Activated CD4-positive, CD25-positive, alpha-beta regulatory T cell treated with anti-CD3 and anti-CD28 coated beads, Interleukin-2, amount 50 U/mL, for 72 hours (primary cell): Measurements from ENCODE around the gene ECEL1.
A peak's percentile ranks its signal among the peaks of the same experiment; 100 is the strongest.

ENCODE experiments used
- DNase-seq: peaks from one replicate; pipeline ENCODE4 v3.0.0; 2021

ECEL1 gene

DNA sequence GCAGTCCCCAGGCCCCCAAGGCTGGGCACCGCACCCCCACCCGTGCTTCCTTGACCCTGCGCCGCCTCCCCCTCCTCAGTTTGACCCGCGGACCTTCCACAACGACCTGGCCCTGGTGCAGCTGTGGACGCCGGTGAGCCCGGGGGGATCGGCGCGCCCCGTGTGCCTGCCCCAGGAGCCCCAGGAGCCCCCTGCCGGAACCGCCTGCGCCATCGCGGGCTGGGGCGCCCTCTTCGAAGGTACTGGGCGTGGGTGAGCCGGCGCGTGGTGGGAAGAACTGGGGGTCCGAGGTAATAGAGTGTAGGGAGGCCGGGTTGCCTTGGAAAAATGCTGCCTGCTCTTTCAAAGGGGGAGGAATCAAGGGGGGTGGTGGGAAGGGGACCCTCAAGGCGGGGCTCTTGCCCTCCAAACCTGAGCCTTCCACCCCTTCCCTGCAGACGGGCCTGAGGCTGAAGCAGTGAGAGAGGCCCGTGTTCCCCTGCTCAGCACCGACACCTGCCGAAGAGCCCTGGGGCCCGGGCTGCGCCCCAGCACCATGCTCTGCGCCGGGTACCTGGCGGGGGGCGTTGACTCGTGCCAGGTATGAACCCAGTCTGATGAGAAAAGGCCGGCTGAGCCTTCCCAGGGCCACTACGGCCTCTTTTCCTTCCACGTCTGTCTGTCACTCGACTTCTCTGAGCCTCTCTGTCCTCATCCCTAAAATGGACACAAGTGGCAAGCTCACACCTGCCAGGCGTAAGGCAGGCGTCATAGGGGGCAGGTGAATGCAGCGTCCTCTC lies 35.2 kb upstream of the ECEL1 start:
- DNase-seq, result no peak

DNA sequence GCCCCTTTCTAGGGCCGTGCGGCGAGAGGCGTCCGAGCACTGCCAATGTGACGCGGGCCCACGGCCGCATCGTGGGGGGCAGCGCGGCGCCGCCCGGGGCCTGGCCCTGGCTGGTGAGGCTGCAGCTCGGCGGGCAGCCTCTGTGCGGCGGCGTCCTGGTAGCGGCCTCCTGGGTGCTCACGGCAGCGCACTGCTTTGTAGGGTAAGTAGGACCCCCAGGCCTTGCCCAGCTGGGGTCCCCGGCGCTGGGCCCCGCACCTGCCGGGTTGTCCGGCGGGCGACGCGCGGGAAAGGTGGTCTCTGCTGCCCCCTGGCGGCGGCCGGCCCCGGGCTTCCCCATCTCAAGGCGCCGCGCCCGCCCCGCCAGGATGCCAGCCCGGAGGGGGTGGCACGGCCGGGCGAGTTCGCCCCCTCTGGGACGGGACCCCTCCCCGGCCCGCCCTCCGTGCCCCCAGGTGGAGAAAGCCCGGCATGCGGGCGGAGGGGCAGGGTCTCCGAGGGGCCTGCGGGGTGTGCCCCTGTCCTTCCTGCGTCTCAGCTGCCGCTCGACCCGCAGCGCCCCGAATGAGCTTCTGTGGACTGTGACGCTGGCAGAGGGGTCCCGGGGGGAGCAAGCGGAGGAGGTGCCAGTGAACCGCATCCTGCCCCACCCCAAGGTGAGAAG lies 34.5 kb upstream of the ECEL1 start:
- DNase-seq, result peak; percentile 82

DNA sequence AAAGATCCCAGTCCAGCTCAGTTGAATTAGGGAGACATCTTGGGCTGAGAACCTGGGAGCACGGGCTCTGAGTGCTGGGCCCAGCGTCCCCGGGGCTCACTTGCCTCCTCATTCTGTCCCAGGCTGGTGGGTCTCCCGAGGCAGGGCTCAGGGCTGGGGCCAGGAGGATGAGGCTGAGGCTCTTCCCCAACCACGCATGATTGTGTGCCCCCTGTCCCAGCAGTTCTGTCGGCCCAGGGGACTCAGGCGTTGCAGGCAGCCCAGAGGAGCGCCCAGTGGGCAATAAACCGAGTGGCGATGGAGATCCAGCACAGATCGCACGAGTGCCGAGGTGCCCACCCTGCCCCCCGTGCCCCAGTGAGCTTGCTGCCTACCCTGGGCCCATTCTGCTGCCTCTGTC lies 33.5 kb upstream of the ECEL1 start:
- DNase-seq, result no peak

DNA sequence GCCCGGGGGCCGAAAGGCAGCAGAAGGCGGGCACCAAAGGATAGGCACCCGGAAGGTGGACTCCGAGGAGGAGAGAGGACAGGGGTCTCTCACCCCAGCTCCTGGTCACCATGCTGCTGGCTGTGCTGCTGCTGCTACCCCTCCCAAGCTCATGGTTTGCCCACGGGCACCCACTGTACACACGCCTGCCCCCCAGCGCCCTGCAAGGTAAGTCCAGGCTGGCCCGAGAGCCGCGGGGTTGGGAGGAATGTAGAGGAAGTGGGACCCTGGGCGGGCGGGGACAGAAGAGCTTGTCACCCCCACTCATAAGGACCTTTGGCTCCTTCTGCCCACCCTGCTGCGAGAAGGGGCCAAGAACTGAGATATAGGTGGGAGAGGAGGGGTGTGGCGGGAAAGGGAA lies 32.9 kb upstream of the ECEL1 start:
- no peak for DNase-seq

DNA sequence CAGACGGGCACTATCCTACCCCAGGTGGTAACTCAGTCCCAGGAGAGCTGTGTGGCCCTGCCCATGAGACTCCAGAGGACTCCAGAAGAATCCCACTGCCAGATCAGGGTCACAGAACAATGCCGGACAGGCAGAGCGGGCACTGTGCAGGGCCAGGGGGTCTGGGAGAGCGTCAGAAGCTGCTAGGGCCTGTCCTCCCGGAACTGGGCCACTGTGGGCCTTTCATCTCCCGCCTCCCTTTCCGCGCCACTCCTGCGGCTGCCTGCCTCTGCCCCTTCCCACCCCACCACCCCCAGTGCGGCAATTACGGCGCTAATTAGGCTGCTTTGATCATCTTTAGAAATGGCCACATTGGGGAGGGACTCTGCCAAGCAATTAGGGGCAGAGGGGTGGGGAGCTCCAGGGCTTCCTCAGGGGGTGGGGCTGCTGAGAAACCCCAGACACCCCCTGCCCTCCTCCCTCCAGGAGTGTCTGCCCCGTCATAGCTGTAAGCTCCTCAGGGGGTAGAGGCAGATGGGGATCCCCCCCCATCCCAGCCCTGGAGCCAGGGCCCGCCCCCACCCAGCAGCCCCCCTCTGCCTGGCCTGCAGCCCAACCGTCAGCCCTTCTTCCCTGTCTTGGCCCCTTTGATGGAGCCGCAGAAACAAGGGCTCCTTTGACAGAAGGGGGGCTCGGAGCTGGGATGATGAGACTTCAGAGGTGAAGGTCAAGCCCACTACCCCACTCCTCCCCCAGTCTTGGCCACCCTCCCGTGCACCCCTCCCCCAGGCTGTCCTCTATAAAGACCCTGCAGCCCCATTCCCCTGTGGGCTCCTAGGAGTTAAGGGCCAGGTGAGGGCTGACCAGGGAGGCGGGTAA lies 32.2 kb upstream of the ECEL1 start, which contains the start of gene PRSS56:
Gene PRSS56, plus strand, starts transcription at position 808 of the 858 bp plus-strand sequence. CDS start 211 bp downstream, outside the sequence.
- no peak for DNase-seq

DNA sequence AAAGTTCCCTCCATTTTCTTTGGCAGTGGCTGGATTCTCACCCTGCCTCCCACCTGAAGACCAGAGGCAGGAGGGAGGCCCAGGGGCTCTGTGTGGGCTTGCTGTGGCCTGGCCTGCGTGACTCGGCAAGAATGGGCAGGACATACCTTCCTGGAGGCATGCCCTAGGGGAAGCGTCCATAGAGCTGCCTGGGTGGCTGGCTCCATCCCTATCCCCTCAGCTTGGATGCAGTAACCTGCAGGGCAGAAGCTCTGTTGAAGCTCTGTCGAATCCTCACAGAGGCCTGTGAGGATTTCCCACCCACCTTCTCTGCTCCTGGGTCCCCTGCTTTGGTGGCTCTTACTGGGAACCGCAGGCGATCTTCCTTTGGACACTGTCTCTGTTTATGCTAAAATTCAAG lies 31.2 kb upstream of the ECEL1 start:
- DNase-seq, result no peak

DNA sequence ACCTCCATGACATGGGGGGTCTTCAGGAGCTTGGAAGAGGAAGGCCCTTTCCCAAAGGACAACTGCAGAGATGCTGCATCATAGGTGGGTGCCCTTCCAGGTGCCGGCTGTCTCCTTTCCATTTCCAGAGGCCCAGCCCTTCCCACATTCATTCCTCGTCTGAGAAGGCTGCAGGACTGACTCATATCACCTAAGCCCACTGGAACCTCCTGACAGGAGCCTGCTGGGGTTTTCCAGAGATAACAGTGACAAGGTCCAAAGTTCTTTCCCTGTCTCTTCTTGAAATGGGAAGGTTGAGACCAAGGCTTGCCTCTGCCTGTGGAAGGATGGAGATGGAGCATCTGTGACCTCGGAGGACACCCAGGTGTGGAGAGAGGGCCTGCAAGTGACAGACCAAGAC lies 28.9 kb upstream of the ECEL1 start:
- DNase-seq, result no peak

DNA sequence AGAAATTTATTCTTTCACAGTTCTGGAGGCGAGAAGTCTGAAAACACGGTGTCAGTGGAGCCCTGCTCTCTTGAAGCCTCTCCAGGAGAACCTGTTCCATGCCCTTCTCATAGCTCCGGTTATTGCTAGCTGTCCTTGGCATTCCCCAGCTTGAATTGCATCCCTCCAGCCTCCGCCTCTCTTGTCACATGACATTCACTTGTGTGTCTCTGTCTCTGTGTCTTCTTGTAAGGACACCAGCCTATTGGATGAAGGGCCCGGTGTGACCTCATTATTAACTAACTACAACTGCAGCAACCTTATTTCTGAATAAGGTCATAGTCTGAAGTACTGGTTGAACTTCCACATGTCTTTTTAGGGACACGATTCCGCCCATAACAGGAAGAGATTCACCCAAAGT lies 28.0 kb upstream of the ECEL1 start:
- DNase-seq, result no peak

DNA sequence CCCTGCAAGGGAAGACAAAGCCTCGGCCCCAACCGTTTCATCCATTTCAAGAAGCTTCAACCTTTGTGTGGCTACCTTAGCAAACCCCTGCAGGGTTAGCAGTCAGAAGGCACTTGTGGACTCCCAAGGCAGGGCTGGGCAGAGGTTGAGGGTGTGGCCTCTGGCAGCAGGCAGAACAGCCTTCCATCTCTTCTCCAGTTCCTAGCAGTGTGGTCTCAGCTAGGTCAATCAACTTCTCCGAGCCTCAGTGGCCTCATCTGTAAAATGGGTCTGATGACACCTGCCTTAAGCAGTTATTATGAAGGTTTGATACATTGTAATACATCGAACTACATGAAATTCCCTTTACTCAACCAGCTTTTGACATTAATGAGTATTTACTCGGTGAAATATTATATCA lies 25.7 kb upstream of the ECEL1 start:
- no peak for DNase-seq

DNA sequence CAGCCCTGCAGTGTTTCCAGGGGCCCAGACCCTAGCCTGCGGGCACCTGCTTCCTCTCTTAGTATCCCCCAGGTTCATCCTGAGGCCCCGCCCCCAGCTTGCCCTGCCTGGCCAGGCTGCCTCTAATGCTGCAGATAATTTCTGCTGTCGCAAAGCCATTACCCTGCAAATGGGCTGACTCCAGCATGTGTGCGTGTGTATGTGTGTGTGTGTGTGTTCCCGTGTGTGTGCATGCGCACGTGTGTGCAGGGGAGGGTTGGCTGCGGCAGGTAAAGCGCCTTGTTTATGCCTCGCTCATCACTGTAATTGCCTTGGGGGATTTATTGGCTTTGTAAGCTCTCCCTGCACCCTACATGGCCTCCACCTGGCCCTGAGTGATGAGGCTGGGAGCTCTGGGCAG lies 25.0 kb upstream of the ECEL1 start:
- no peak for DNase-seq

DNA sequence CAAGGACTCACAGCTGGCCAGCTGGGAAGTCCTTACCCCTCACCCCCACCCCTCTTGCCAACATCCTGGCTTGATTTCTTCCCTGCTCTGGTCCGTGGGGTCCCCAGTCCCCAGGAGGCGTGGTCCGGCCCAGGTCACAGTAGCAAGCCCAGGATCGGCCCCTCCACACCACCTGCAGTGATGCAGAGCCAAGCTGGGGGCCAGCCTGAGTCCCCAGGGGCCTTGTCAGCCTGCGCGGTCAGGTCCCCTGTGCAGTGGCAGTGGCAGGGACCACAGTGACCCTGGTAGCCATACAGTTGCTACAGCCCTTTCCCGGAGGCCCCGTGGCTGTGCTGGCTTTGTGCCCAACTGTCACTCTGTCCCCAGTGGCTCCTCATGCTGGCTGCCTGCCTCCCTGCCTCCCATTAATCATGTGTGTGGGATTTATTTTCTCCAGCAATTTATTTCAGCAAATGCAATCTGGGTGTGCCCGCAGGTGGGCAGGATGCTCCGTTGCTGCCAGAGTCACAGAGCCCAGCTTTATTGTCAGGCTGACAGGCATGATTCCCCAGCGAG lies 23.8 kb upstream of the ECEL1 start:
- no peak for DNase-seq

DNA sequence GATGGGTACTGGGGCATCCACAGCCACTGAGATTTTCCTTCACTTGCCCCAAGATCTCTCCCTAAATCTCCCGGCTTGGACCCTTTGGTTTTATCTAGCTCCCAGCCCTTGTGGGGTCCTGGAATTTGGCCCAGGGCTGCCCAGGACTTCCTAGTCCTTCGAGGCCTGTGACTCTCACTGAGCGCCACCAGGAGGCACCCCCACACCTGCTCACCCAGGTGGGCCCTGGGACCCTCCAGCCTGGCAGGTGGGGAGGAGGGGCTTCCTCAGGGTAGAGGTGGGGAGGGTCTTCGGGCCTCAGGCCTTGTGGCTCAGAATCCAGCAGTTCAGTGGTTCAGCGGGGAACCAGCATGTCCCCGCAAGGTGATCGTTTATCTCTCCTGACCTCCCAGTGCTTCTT lies 20.6 kb upstream of the ECEL1 start:
- no peak for DNase-seq

DNA sequence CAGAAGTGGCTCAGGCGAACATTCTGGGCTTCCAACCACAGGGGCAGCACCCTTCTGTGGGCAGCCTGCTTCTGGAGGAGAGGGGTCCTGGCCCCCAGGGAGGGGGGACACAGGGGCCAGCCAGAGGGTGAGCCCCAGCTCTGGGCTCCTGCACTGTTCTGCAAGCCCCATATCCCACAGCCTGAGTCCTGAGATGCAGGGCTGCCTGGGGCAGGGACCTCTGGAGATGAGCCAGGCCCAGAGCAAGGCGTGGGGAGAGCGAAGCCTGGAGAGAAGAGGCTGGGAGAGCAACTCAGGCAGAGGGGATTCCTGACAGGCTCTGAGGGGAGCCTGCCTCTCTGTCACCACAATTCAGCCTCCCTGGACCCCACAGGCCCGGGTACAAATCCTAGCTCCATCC lies 19.1 kb upstream of the ECEL1 start:
- DNase-seq, result no peak

DNA sequence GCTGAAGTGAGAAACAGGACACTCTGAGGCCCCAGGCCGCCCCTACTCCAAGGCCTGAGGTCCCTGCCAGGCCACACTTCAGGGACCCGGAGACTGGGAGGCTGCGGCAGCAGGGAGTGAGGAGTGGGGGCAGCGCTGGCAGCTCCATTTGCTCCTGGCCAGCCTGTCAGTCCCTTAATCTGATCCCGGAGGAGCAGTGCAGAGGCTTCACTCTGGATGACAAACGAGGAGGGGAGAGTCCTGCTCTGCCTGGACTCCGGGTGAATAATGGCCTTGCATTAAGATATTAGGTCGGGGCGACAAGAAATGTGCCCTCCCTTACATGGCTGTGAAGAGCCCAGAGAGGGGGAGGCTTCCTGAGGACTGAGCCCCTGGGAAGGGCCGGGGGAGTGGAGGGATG lies 18.2 kb upstream of the ECEL1 start:
- no peak for DNase-seq

DNA sequence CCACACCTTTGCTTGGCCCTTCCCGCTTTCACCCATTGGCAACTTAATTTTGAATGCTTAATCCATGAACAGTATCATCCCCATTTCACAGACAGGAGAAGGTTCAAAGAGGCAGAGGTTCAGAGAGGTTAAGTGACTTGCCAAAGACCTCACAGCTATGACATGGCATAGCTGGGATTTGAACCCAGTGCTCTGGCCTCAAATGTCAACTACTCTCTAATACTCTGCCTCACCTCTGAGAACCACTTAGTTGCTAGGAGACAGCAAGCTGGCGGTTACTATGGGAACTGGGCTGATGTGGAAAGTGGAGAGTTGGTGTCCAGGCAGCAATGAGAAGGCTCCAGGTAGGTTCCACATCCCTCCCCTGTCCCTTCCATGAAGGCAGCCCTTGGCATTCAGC lies 16.8 kb upstream of the ECEL1 start:
- no peak for DNase-seq

DNA sequence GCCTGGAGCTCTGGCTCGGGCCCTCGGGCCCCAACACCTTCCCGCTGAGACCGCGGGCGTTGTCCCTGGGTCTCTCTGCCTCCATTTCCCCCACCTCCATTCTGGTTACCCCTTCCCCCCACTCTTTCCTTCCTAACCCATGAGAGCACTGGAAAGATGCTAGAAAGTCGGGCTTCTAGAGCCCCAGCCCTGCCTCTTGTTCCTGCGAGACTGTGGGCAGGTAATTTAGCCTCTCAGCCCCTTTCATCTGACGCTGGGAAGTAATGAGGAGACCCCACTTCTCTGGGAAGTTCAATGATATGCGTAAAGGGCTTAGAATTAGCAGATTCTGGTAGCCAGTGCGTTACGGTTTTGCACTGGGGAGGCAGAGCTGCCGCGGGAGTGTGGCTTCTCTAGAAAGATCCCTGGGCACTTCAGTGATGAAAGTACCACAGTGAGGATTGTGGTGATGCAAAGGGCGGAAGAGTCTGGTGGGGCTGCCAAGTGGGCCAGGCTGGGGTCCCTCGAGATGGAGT lies 16.2 kb upstream of the ECEL1 start:
- no peak for DNase-seq

DNA sequence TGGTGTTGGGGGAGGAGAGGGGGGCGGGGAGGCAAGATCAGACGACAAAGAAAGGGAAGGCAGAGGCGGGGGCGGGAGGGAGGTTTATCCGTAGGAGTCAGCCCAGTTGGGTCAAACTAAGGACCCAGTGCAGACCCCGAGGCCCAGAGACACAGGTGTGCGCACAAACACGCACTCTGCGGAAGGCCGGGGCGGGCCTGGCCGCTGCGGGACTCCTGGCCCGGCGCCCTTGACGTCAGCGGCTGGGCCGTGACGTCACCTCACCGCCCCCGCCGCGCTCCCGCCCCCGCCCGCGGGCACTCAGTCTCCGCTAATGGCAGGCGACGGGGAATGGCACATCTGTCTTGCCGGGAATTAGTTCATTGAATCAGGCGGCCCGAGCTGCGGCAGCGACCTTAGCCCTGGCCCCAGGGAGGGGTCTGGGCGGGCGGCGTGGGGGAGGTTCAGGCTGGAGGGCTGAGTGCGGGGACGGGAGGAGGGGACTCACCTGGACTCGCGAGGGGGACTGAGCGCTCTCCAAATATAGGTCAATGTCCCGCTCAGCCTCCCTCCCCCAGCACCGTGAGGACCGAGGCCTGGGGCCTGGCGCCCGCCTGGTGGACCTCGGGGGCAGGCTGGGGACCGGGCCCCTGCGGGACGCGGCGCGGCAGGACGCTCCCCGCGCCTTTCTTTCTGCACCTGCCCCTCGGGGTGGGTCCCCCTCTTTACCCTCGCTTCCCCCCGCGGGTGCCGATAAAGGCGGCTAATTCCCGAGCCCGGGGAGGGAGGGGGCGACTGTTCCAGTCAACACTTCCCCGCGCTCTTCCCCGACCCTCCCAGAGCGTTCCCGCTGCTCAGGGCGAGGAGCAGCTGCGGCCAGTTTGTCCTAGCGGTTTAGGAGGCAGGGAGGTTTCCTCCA lies 15.5 kb upstream of the ECEL1 start:
- peak; percentile 50 for DNase-seq

DNA sequence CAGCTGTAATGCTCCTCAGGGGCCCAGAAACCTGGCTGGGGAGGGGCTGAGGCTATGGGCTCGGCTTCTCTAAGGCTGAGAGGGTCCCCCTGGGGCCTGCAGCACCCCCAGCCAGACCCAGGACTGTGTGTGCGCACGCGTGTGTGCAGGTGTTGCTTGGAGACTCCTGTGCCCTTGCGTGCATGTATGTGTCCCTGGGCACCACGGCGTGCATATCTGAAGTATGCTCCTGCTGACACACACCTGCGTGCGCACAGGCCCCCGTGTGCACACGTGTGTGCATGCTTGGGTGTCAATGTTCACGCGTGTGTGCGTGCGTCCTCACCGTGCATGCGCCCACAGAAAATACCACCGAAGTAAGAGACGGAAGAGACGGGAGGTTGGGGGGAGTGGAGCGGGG lies 14.9 kb upstream of the ECEL1 start:
- DNase-seq, result no peak

DNA sequence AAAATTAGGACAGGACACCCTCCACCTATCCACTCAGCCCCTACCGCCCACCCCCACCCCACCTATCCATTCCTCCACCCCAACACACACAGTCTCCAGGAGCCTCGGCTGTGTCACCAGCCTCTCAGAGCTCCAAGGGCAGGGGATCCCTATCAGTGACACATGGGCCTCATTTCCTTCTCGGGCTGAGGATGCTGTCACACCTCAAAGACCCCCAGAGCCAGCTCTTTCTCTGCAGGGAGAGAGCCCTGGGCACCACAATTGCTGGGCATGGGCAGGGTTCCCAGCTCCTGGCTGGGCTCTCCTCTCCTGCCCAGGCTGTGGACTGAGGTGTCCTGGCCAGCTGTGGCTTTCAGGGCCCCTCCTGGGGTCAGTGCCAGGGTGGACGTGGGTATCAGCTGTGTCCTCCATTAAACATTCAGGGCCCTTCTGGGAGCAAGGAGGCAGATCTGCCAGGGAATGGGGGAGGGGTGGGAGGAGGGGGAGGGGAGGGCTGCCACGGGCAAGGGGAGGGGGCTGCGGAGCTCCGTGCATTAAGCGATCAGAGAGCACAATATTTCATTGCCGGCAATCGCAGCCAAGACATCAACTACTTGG lies 14.3 kb upstream of the ECEL1 start:
- no peak for DNase-seq

DNA sequence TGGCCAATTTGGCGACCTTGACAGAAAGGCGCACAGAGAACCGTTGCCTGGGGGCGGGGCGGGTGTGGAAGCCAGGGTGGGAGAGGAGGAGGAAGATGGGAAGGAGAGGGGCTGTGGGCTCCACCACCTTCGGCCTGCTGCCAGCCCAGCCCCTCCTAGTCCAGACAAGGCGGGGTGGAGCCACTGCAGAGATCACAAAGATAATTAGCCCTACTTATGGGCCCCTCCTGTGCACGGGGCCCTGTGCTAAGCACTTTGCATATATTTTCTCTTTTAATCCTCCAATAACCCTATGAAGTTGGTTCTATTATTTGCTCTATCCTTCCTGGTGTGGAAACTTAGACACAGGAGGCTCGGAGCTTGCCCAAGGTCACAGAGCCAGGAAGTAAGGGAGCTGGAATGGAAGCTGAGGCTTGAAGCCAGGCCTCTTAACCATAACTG lies 13.7 kb upstream of the ECEL1 start:
- no peak for DNase-seq

DNA sequence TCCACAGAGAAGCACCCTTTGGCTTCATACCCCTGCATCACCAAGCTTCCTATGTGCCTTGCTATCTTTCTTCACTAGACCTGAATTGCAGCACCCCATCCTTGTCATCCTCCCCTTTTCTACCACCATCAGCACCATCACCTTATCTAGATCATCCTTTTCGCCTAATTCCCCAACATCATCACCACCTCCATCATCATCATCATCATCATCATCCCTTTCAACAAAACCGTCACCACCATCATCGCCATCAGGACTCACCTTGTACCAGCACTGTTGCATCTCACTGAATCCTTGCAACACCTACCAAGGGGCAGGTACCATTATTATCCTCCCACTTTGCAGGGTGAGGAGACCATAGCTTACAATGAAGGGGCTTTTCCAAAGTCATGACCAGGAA lies 10.8 kb upstream of the ECEL1 start:
- no peak for DNase-seq

DNA sequence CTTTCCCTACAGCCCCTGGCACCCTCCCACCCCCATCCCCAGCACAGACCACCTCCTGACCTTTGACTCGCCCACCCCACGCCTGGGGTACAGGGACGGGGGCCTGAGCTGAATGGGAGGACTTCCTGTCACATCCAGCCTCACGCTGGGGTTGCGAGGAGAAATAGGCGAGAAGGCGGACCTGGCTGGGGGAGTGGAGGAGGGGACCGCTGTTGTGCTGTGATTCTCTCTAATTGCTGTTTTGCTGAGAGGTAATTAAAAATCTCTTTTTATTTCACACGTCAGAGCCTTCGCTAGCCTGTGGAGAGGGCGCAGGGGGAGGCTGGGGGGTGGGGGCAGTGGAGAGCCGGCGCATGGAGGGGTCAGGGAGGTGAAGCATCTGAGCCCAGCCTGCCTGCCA lies 9.7 kb upstream of the ECEL1 start:
- DNase-seq, result no peak
